CD4-positive, alpha-beta T cell treated with Interleukin-15 for 1 hour (primary cell): ENCODE measurements around the gene ACP6.
"Not testable (repeated sequence)": the region's sequence is repeated elsewhere in the genome, so short reads cannot be mapped to it uniquely, and the experiment has no call there.

Experiments
- DNase-seq: peaks from one replicate; pipeline ENCODE4 v3.0.0-alpha.2; 2020

Gene ACP6

GRCh38 chr1:147619741-147620140, 50.6 kb downstream of the ACP6 start:
- DNase-seq = no peak

GRCh38 chr1:147618771-147619170, 51.6 kb downstream of the ACP6 start:
- no peak for DNase-seq

DNA sequence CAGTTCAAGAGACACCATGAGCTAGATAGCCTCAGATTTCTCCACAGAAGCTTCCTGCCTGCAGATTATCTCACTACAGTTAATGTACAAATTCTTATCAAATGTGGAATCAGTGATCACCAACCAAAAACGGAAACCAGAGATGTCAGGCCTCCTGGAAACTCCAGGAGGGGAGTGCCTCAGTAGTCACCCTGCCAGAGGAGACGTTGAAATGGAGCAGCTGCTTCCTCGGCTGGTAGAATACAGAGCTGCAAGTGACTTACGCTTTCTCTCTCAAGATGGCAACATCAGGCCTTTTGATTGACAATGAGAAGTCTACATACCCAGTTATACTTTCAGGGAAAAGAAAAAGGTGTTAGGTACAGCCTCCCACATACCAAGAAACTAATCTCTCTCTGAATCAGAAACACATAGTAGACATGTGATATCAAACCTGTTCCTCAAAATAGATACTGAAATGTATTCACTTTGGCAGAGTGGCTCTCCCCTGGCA, 52.2 kb downstream of the ACP6 start:
- DNase-seq = peak; percentile 31

- DNase-seq = not testable (repeated sequence)
Measured at GRCh38 chr1:147614966-147615365, 55.4 kb downstream of the ACP6 start.

- no peak for DNase-seq
Measured at GRCh38 chr1:147613506-147613905, 56.8 kb downstream of the ACP6 start.

GRCh38 chr1:147612366-147612765, 58.0 kb downstream of the ACP6 start:
- DNase-seq = no peak

DNA sequence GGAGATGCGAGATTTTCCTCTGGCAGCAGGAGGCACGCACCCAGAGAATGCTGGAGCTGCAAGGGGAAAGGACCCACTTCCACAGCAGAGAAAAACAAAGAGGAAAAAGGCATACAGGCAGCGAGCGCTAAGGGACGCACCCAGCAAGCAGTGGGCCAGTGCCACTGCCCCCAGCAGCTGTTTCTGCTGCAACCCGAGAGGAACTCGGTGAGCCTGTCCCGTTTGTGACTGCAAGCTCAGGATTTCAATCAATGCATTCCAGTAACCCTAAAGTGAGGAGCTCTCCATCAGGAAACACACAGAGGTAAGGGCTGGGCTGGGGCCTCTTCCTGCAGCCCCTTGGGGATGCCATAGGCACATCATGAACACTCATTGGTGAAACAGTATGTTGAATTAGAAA, 58.7 kb downstream of the ACP6 start:
- no peak for DNase-seq

DNA sequence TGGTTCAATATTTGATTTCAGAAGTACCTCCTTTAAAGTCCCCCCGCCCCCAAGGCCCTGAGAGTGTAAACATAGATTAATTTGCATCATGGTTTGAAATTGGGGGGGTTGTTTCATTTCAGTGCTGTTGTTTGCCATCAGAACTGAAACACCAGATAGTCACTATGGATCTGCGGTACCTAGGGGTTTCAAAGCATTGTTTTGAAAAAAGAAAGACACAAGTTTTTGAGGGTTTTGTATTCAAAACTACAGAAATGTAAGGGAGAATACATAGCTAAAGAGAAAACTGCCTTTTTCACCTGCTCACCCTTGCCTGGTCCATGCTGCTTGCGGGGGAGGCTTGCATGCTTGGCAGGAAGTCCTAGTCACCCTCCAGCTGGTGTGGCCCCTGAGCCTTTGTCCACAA, 59.3 kb downstream of the ACP6 start:
- DNase-seq = no peak

- no peak for DNase-seq
Measured at GRCh38 chr1:147609358-147609757, 61.0 kb downstream of the ACP6 start.

GRCh38 chr1:147608596-147608995, 61.7 kb downstream of the ACP6 start:
- DNase-seq = no peak

DNA sequence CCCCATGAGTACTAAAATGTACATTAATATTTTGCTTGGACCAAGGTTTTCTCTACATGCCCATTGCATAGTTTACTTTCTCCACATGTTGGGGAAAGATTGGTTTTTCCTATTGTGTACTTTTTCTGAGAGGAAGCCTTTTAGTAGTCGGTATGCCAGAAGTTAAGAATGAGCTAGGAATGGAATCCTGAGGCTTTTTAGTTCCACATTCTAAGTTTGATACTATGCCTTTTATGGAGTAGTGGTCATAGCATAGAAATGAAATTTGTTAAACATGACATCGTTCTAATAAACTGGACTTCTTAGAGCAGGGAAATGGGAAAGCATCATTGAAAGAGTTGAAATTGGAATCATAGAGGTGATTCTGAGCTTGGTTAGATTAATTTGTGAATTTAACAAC, 64.7 kb downstream of the ACP6 start:
- DNase-seq = no peak

DNA sequence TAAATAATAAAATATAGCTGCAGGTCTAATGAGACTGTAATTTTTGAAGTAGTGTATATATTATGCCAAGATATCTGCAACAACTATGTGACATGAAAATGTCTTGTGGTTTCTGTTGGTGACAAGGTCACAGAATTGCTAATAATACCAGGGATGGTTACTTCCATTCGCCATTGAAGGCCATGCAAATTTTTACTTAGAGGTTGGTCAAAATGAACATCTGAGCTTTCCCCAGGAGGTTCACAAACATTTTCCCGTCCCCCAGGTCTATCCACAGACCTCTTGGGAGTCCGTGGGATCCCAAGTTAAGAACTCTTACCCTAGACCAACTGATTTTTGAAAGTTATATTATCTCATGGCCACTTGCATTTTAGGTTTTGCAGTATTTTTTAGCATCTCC, 66.3 kb downstream of the ACP6 start:
- DNase-seq = no peak

DNA sequence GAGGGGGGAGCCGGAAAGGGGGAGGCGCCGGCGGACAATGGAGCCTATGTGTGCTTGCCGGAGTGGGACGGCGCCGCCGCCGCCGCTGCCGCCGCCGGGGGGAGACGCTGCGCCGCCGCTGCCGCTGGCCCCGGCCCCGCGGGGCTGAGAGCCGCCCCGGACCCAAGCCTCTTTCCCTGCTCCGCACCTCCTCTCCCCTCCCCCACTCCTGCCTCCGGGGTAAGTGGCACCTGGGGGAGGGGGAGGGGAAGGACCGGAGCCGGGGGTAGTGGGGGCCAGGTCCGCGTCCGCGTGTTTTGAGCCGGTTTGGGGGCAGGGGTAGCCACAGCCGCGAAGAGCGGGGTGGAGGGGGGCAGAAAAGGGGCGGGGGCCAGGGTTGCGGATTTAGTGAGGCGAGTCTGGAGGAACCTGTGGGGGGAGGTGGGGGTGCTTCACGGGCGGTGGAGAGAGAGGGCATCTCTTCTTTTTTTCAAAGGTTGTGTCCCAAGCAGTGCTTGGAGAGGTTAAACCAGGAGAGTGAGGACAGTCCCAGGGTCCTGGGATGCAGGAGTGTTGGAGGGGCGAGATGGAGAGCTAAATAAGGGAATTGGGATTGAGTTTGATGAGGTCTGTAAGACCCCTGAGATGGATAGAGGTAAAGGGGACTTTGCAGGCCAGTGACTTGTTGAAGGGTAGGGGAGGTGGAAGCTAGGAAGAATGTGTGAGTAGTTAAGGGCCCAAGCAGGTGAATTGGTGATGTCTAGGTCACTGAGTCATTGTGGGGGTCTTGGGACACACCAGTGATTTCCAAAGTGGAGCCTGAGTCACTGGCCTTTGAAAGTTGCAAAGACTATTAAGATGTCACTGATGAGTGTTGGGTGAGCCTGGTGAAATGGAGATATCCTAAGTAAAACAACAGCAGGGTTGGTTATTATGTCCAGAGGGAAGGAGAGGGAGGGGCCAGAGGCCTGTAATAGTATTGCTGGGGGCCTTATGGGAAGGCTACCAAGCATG, 69.9 kb downstream of the ACP6 start:
- DNase-seq = no peak

DNA sequence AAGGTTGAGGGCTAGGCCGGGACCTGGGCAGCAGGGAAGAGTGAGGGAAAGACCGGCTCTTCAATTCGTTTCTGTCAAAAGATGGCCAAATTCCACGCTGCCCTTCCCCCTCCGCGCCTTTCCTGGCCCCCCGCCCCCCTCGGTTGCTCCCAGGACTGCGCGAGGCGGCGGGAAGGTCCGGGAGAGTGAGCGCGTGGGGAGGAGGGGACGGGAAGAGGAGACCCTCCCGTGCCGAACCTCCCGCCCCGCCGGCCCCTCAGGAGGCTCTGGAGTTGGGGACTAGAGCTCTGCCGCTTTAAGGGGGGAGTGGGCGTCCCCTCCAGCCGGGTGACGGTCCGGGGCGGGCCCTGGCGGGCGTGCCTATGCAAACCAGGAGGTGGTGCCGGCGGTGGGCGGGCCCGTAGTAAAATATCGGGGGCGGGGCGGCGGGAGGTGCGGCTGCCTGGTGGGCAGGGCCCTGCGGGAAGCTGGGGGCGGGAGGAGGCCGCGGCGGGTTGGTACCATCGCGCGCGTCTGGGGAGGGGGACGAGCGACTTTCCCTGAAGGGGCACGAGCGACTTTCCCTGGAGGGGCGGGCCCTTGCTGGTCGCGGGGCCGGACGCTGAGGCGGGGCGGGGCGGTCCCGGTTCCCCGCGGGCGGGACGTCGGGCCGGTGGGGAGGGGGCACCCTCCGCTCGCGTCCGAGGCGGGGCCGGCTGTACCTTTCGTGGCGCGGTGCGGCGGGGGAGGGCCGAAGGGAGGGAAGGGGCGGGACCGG, 70.8 kb downstream of the ACP6 start:
- DNase-seq = peak; percentile 96

DNA sequence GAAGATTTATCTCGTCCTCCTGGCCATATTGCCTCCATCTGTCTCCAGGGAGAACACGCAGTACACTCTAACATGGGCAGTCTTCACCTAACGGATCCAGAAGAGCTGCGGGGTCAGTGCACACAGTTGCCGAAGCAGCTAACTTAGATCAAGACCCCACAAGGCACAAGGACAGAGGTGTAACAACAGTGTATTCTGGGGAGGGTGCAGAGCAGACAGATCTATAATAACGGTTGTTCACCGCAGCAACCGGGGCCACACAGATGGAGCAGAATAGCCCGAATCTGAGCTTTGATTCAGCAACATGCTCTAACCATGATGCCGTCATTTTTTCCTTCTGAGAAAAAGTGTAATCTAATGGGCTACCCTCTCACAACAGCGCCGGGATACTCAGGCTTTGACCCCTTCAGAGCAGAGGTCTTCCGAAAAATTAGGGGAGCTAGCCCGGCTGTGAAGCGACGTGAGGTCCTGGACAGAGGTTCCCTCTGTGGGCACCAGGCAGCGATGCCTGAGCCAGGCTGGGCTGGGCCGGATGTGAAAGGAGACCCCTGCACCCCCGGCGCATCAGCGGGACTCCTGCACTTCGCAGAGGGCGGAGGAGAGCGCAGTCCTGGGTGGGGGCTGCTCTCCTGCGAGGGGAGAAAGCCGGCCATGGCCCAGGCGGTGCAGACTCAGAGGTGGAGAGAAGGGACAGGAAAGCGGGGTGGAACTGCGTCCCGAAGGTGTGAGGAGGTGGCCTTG, 71.5 kb downstream of the ACP6 start:
- peak; percentile 29 for DNase-seq

DNA sequence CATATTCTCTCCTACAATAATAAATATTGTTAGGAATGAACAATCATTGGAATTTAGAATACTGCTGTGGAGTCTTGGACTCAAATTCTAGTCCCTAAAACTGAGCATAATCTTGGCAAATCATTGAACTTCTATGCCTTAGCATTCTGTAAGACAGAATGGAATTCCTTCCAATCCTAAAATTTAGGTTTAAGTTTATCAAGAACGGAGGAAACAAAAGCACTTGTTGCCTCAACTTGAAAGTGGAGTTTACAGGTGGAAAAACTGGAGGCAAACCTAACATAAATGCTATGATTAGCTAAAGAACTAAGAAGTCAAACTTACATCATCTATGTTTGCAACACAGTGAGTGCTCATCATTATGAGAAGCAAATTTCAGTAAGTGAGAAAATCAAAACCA, 73.3 kb downstream of the ACP6 start:
- DNase-seq = no peak
